NCI-H446 treated with DMSO at 0.1 percent for 48 hours (cell line): ENCODE results near the gene DMD.

Experiments used
- DNase-seq: peaks from one replicate; lab custom pipeline; 2025; lab: John Stamatoyannopoulos, UW

DMD gene

DNA sequence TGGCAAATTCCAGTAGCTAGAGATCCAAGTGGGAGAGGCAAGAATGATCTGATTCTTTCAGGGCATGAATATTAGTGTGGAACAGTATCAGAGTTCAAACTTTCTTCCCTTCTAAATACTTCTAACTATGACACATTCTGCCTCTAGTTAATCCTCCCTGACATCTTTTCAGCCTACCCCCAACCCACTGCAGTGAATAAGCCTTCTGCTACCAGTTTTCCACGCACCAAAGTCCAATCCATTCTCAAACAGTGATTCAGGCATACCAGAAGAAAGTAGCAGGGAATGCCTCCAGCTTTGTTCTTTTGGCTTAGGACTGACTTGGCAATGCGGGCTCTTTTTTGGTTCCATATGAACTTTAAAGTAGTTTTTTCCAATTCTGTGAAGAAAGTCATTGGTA is 1984.1 kb downstream of the DMD start:
- no peak for DNase-seq

DNA sequence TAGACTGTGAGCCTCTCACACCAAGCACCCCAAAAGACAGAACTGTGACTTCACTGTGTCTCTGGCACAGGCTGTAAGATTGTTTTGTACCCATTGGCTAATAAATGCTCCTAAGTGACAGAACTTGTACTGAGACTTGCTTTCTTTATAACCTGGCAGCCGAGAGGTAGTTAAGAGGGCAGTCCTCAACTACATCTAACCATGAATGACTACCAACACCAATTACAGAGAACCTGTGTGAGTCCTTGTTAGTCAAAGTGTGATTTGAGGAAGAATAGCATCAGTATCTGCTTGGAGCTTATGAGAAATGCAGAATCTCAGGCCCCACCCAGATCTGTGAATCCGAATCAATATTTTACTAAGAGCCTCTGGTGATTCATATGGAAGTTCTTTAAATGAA is 1985.5 kb downstream of the DMD start:
- no peak for DNase-seq

DNA sequence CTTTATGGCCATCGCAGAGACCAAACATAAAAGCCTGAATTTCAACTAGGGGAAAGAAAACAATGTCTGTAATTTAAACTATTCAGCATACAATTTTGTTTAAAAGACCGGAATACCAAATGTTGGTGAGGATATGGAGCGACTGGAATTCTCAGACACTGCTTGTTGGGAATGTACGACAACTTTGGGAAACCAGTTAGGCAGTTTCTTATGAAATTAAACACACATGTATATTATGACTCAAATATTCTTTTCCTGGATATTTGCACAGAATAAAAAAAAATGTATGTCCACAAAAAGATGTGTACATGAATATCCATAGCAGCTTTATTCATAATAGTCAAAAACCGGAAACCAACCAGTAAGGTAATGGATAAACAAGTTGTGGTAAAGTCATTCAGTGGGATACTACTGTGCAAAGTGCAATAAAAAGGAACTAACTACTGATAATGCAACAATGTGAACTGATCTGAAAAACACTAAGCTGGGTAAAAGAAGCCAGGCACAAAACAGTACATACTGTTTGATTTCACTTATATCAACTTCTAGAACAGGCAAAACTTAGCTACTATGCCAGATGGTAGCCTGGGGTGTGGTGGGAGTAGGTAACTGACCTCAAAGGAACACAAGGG is 1986.9 kb downstream of the DMD start:
- no peak for DNase-seq

DNA sequence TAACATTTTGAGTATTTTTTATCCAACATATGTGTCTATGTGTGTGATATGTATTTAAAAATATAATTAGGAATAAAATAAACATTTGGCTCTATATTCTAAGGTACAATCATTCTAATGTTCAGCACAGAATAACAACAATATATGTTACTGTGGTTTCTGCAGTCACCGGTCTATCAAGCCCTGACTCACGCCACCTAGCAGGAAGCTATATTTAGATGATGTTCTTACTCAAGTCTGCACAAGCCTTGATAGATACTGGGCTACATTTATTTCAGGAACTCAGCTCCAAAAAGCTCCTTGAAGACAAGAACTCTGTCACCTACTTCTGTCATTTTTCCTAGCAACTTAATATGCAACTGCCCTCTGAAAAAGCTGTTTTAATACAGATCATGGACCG is 1987.5 kb downstream of the DMD start:
- DNase-seq = no peak

DNA sequence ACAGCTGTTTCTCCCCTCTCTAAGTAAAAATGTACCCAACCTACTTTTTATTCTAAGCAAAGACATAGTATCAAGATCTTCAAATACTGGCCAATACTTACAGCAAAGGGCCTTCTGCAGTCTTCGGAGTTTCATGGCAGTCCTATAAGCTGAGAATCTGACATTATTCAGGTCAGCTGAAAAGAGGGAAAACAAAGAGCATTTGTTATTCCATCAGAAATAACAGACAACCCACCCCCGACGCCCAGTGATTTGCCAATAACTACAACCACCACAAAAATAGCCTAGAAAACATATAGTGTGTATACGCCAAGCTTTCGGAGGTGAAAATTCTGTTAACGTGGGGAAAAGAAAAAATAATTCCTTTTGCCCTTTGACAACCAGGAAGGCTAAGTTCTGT is 1988.4 kb downstream of the DMD start:
- DNase-seq = no peak

DNA sequence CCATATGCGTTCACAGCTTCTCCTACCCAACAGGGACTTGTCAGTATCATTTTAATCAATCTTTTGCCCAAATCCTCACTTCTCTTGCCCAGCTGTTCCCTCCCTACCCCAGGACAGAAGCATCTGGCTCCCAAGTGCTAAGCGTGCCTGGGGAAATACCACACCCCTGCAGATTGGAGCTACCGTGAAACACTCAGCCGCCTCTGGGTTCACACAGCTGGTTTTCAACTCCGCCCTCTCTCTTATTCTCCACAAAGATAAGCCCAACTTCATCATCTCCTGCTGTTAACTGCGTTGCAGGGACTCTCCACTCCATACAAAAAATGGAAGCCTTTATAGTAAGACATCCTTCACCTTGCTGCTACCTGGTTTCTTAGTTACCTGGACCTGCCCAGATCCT is 1992.2 kb downstream of the DMD start:
- DNase-seq = no peak

DNA sequence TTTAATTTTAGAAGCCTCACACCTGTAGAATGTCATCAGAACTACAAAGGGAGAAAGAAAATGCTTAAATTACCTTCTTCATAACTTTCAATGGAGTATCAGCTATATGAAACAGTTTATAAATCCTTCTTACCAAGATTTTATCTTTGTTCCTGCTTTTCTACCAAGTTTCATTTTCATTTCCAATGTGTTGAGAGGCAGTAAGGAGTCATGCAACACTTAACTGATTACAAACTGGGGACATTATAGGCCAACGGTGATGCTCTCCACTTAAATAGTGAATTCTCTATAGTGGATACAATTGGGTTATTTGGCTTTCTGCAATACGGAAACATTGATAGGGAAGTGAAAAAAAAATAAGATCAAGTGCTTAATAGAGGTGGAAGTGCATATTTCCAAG is 1994.3 kb downstream of the DMD start:
- no peak for DNase-seq

DNA sequence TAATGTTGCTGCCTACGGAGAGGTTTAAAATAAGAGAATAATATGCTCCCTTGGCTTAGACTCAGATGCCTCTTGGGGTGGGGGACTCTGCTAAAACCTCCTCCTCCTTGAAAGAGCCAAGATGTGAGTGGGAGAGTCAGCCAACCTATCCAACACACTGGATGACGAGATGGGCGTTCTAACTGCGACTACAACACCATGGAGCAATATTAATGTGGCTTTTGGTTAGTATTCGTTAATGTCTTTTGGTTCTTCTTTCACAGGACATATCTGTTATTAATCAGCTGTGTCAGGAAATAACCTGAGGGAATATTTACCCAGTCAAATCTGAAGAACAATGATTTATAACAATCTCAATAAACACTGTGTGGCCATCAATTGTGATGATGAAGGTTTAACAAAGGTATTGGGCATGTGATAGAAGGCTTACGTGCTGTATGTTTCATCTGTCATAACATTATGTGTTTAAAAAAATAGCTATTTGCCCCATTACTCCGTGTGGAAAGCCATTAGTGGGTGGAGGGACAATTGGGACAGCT is 1996.0 kb downstream of the DMD start:
- DNase-seq = no peak

DNA sequence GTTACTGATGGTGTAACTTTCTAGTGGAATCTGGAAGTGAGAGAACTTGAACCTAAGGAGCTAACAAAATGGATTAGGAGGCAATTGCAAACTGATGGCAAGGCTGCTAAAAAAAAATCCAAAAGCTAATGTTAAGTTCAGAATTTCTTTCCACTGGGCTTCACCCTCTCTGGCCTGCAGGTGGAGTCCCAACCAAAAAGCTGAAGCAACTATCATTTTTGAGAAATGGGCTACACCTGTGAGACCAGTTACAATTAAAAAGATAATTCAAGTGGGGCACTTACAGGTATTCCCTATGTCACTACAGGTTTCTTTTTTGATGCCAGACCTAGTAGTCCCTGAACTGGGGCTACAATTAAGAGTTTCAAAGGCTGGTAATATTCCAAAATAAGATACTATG is 1997.4 kb downstream of the DMD start:
- no peak for DNase-seq

DNA sequence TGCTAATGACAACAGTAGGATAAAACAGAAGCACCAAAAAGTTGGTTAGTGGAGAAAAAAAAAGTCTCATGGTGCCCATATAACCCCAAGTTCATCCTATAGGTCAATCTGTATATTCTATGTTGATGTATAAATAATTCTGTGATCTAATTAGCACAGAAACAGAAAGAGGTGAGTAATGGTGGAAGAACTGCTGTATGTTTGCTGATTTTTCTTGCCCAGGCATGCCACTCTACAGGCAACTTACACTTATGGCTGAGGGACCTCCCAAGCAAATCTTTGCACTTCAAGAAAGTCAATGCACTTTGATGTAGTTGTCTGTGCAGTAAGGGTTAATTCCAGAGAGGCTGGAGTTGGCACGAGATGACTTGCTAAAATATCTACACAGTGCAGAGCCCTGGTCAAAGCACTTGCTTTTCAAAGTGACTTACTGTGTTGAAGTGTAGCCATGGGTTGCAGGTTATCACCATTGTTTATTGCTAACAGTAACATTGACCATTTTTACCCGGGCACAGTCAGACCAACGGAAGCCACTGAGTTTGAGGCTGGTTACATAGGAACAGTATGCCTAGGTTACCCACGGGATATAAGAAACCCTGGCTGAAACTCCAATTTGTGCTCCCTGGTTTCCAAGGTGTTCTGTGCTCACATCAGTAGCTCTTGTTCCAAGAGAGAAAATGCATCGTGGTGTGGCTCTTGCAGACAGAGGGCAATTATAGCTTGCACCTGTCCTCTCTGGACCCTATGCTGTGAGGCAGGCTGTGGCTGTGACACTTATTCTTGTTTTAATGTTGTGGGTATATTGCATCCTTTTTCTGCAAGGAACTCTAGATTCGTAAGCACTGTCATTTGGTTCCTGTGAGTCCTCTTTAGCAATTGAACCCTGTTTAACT is 1998.2 kb downstream of the DMD start:
- DNase-seq = no peak

DNA sequence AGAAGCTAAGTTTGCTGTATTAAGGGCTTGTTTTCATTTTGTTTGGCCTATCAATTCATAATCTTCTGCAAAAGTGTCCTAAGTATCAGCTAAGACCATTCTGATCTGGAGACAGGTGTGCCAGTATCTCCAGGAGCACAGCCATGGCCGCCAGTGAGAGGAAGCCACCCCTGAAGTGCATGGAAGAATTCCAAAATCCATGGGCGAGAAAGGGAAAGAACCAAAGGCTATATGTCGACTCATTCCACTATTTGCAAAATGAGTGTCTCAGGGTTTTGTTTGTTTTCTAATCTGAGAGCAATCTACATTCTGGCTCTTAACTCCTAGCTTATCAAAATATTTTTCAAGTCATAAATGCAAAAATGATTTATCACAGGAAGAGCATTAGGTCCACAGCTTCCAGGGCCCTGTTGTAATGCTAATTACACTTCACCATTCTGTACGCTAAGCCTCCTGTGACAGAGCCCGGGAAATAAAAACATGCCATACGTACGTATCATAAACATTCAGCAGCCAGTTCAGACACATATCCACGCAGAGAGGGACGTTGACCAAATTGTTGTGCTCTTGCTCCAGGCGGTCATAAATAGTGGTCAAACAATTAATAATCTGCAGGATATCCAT is 2002.2 kb downstream of the DMD start:
- no peak for DNase-seq

DNA sequence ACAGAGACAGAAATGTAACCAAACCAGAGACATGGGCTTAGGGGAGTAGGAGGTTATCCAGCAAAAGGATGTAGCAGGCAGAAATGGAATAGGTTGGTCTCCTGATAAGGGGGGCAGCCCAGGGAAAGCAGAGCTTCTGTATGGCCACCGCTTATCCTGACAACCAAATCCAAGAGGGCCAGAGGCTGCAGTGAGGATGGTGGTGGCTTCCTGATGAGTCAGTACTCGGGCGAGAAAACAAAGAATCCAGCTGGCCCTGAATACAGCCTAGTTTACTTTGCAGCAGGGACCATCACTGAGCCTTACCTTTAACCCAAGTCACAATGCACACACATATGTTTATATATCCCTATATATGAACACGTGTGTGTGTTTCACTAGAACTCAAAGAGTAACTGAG is 2009.8 kb downstream of the DMD start:
- no peak for DNase-seq

DNA sequence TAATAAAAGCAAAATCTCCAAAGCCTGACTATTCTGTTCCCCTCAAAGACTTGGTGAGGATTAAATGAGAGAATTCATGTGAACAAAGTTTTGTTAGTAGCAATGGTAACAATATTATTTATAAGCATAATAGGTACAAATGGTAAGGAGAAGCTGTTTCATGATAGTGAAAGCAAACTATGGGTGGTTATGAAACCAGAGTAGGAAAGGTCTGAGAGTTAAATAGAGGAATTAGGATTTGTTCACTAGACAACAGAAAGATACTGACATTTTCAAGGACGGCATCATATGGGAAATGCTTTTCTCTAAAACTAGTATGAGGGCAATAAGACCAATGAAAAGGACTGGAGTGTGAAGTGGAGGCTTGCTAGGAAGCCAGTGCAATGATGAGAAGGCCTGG is 2010.9 kb downstream of the DMD start:
- DNase-seq = no peak

DNA sequence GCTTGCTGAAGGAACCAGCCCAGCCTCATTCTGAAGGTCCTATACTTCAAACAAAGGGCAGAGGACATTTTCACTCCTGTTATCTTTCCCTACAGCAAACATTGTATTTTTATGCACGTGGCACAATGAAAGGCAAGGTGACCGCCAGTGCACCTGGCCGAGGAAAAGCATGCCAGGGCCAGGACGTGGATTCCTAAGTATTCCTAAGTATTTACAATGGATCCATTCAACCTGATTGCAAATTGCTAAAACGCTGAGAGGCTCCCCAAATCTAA is 2011.6 kb downstream of the DMD start:
- no peak for DNase-seq

DNA sequence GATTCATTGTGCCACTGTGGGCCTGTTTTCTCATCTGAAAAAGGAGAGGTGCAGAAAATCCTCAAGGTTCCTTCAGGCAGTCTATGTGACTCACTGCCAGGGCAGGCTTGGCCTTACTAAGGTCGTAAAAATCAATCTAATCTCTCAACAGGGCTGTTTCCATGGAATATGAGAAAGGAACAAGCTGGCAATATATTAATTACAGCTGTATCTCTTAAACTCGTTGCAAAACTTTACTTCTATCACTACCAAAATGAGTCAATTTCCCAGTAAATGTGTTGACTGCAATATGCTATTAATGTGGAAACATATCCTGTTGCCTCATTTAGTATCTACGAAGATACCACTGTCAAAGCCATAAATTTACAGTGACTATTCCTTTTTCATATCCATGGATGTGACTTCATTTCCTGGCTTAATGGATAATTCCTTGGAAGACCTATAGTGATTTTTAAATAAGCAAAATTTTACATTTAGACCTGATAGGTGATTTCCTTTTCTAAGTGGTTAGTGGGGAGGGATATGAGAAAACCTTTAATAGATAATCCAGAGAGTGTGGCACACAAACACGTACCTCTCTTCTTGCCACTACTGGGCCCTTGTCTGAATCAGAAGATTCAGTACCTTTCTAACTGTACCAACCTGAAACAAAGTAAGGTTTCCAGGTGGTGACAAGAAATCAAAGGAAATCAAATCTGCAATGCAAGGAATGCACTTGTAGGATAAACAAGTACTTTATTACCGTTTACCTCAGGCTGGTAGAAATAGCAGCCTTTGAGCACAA is 2012.1 kb downstream of the DMD start:
- no peak for DNase-seq

DNA sequence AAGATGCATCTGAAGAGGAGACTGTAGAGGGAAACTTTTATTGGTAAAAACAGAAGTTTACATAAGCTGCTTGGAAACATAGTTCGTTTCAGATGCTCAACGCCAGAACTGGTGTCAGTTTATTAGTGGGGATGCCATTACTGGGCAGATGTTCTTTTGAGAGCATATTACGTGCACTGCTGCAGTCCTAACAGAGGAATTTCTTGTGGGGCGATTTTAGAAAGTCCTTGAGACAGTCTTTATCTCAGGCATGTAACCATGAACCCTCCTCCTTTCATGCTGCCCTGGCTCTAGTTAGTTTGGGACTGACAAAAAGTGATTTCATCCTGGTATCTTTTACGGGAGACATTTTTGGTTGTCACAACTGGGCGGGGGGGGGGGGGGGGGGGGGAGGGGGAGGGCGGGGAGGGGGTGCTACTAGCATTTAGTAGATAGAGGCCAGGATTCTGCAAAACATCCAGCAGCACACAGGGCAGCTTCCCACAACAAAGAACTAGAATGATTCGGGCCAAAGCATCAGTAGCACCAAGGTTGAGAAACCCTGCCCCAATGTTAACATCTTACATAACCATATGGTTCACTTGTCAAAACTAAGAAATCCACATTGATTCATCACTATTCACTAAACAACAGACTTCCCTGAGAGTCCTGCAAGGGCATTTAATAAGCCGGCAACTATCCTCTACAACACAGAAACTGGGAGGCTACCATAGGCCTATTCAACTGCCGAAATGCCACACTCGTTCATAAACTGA is 2021.0 kb downstream of the DMD start:
- DNase-seq = no peak

DNA sequence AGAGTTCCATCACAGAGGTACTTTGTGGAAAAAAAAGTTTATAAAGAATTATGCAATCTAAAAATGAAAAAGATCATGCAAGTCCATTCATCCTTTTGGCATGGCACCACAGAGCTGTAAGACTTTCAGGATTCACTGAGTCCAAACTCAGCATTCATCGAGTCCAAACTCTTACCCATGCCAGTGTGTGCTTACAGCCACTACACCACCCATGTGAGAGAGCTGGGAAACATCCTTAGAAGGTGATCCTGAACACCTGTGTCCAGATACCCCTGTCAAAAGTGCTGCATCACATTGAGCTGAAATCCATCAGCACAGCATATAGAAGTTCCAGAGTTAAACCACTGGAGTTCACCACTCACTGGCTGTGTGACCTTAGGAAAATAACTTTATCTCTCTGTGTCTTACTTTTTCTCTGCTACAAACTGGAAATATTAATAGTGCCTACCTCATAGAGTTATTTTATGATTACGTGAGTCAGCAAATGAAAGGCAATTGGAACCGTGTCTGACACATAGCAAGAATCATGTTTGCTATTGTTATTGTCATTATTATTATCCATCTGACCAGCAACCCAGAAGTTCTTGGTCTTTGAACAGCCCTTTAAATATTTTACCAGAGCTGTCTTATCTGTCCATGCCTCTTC is 2024.5 kb downstream of the DMD start:
- DNase-seq = no peak

DNA sequence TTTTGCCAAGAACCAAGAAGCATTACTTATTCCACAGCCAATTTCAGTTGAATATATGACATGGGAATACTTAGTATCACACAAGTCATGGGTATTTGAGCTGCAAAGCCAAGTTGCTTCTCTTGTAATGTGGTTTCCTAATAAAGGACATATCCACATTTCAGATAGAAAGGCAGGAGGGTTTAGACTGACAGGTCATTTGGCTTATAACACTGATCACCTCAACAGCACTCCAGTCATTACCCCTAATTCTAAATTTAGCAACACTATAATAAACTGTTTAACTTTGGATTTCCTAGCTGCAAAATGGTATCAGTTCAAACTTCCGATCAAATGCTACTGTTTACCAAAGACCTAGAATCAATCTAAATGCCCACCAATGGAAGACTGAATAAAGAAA is 2025.5 kb downstream of the DMD start:
- no peak for DNase-seq

DNA sequence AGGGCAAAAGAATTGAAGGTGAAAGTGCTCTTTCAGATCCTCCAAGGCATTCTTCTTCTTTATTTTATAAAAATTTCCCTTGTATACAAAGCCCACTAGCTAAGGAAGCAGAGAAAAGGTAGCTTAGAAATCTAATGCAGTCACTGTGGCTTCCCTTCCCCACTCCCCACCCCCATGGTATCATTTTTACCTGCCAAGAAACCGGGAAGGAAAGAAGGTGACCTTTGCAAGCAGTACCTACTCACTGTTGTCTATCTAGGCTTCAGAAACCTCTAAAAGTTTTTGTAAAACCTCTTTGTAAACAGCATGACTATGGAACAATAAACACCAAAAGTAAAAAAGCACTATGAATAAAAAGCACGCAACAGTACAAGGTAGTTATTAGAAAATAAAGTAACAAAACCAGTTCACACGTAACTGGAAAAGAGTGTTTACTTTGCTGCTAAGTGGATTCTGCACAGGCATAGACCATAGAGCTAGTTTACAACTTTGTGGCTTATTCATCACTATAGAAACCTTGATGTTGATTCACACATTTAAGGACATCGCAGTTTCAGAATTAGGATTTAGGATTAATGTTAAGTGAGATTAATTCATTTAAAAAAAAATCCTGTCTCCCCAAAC is 2029.9 kb downstream of the DMD start:
- DNase-seq = no peak

DNA sequence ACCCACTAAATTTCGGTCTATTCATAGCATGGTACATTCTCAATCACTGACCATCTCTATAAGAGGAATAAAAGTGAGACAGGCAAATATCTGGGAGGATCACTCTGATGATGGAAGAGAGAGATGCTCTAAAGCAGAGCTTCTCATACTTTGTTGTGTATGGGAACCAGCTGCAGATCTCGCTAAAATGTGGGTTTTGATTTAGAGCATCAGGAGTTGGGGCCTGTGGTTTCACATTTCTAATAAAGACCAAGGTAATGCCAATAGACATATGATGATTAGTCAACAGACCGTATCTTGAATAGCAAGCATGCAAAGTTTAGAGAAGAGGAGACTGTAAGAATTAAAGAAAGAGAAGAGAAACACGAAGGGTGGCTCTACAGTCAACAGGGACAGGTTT is 2032.1 kb downstream of the DMD start:
- no peak for DNase-seq

DNA sequence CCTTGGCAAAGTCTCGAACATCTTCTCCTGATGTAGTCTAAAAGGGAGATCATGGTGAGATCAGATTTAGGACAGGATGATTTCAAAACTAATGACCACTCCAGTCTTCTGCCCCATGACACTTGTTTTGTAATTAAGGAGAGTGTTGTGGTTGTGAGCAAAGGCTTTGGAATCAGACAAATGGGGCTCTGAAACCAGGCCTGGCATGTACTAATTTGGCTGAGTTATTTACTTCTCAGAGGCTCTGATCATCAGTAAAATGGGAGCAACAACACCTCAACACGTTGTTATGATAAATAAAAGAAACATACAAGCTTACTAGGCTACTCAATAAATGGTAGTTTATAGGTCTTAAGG is 2032.6 kb downstream of the DMD start:
- no peak for DNase-seq
